Stimulated activated CD4-positive, alpha-beta T cell treated with anti-CD3 and anti-CD28 coated beads, TNF-alpha, amount 100 ng/mL, for 1 hour (primary cell): ENCODE measurements around the gene ITGB3.
A peak's percentile ranks its signal among the peaks of the same experiment; 100 is the strongest.
"Not testable (repeated sequence)": the region's sequence is repeated elsewhere in the genome, so short reads cannot be mapped to it uniquely, and the experiment has no call there.

Experiments used
- DNase-seq, 3 donors: peaks; one replicate each; pipeline ENCODE4 v3.0.0-alpha.2; 2020; ENCODE audit warnings: low read depth in 3 of 3, low spot score in 1 of 3

ITGB3 gene

DNA sequence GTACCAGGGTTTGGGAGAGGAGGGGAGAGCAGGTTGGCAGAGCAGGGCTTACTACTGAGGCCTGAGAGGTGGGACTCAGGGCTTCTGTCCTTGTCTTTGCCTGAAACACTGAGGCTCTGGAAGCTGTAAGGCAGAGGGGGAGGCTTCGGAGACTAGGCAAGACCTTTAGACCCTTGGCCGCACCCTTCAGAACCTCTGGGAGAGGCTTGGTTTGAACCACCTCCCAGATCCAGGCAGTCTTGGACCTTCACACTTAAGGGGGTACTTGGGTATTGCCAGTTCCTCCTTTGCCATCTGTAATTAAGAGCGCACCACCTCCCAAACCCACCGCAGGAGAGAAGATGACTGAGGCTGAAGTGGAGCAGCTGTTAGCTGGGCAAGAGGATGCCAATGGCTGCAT is 31.6 kb upstream of the ITGB3 start:
- DNase-seq = no peak

GRCh38 chr17:47223007-47223406 is 30.6 kb upstream of the ITGB3 start:
- no peak for DNase-seq

DNA sequence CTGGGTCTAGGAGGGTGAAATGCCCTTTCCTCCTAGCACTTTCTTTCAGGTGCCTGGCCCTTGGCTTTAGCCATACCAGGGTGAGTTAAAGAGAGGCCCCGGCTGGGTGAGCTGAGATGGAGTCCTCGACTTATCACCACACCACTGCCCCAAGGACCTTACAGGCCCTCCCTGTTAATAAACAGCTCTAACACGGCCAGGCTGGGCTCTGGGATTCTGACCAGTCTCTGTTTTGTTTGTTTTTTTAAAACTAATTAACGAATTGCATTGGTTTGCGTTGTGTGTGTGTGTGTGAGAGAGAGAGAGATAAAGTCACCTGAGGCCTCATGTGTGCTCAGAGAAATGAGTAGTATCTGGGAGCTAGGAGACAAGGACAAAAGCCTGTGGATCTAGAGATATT is 30.2 kb upstream of the ITGB3 start:
- no peak for DNase-seq

- not testable (repeated sequence) for DNase-seq
These were observed 29.6 kb upstream of the ITGB3 start for GRCh38 chr17:47224077-47224476.

DNA sequence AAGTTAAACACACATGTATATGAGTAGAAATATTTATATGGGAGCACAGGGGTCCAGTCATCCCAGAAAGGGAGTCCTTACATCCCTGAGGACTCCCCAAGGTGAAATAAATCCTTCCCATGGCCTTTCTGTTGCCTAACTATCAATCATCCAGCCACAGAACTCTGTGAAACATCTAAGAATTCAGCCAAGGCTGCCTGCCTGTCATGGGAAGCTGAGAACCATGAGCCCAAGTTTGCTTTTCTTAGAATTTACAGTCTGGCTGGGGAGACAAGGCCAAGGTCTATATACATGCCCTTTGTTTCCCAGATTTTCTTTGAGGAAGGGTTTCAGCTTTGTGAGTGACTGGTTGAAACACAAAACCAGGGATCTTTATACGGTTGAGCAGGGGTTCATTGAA is 28.7 kb upstream of the ITGB3 start:
- no peak for DNase-seq

DNA sequence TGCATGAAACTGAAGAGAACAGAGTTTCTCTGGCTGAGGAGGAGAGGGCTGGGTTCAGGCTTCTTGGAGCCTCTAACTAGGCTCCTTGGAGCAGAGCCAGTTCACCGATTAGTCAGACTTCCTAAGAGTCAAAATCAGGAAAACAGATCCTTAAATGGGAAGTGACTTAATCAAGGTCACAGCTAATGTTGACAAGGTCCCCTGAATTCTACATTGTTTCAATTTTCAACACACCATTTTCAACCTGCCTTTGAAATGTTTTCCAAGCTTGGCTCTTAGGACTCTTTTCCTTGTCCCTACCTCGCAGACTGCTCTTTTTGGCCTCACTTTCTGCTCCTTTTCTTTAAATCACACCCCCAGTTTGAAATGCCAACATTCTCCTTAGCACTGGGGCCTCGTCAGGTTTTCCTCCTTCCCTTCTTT is 28.2 kb upstream of the ITGB3 start:
- DNase-seq = no peak

DNA sequence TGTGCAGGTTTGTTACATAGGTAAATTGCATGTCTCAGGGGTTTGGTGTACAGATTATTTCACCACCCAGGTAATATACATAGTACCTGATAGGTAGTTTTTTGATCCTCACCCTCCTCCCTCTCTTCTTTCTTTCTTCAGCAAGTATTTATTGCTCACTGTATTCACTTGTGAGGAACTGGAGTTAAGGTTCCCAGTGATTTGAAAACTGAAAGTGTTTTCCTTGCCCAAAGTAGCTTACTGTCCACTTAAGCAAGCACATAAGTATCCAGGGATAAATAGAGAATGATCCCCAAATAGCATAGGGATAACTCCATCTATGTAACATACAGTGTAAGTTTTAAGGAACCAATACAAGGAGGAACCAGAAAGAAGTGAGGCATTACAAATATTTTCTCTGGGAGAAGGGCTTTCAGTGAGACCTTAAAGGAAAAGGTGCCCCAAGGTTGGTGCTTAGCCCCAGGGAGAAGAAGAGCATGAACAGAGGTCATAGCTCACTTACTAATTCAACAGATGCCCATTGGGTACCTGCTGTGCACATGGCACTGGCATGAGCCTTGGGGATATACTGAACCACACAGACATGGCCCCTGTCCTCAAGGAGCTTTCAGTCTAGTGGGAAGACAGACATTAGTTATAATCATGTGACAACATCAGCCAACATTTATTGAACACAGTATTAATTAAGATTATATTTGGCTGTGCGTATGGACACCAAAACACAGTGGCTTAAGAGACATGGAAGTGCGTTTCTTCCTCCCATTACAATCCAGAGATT is 27.5 kb upstream of the ITGB3 start:
- DNase-seq = no peak

GRCh38 chr17:47227862-47228261 is 25.8 kb upstream of the ITGB3 start:
- DNase-seq = no peak

DNA sequence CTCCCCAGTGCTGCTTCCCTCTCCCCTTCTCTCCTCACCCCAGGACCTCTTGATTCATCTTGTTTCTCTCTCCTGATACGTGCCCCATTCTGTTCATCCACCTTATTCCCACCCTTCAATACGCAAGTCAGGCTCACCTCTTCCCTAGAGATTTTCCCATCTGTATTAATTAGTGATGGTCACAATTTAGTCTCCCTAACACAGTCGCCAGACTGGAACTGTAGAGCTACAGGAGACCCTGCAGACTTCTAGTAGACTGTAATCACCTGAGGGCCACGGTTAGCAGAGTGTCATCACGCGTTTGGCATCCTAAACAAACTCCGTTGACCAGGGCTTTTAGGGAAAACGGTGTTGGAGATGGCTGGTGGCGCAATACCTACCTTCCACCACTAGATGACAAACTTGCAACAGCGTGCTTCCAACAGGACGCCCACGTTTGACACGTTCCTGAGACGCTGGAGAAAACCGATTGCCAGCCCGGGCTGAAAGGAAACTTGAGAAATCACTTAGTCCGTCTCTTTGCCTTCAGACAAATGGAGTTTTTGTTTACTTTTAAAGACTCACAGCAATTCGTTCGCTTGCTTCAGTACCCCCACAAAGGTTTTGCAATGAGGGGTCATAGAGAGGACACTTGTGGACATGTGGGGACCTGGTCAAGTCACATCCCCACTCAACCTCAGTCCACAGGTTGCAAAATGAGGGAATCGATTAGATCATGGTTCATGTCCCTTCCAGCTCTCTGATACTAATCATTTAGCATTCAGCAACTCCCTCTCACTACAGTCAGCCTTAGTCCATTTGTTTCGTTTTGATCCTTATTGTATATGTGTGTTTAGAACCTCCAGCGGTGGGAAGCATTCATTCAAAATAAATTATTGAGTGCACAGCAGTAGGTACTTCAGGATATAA is 23.8 kb upstream of the ITGB3 start:
- DNase-seq = peak in 2 of 3 donors; percentile 44 to 45

- no peak for DNase-seq
These were observed 22.8 kb upstream of the ITGB3 start for GRCh38 chr17:47230864-47231263.

DNA sequence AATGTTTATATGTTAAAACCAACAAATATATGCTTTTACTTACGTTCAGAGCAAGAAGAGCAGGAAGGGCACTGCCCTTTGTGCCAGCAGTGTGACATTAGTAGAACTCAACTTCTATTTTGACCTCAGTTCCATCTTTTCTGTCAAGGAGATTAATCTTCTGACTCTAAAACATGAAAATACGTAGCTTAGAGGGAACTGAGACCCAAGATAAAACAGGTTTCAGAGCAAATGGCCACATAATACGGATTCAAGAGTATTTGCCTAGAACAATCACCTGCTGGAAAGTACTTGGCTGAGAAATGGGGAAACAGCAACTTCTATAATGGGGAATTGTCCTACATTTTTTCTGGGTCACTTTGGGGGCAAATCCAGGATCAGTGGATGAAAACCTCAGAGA is 22.3 kb upstream of the ITGB3 start:
- DNase-seq = no peak

DNA sequence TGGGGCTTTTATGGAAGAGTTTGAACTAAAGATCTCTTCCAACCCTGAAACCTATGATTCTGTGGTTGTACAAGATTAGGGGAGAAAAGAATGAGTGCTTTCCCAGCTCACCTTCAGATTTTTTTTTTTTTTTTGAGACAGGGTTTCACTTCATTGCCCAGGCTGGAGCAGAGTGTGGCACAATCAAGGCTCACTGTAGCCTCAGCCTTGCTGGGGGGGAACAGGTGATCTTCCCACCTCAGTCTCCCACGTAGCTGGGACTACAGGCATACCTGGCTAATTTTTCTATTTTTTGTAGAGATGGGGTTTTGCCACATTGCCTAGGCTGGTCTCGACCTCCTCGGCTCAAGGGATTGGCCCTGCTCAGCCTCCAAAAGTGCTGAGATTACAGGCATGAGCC is 21.8 kb upstream of the ITGB3 start:
- DNase-seq = no peak

DNA sequence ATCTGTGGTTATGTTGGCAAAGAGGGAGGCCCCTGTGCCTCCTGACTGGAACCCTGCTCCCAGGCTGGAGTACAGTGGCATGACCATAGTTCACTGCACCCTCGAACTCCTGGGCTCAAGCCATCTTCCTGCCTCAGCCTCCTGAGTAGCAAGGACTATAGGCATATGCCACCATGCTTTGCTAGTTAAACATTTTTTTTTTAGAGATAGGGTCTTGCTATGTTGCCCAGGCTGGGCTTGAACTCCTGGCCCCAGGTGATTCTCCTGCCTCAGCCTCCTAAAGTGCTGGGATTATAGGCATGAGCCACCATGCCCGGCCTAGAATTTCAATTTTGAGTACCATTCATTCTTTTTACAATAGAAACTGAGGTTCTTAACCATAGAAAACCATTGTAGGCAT is 21.2 kb upstream of the ITGB3 start:
- DNase-seq = no peak

DNA sequence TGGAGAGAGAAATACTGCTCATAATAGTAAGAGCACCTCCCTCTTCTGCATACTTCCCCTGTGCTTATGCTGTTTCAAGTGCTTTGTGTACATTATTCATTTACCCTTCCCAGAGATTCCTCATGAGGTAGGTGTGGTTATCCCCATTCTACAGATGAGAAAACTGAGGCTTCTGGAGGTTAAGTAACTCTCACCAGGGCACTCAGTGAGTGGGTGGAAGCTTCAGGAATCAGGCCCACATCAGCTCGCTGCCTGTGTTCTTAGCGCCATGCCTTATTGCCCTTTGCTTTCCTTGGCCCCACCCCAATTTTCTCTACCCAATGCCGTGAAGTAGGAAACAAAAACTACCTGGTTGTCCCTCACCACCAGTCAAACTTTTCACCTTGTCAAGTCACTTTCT is 18.1 kb upstream of the ITGB3 start:
- DNase-seq = no peak

GRCh38 chr17:47235923-47236322 is 17.7 kb upstream of the ITGB3 start:
- DNase-seq = no peak

DNA sequence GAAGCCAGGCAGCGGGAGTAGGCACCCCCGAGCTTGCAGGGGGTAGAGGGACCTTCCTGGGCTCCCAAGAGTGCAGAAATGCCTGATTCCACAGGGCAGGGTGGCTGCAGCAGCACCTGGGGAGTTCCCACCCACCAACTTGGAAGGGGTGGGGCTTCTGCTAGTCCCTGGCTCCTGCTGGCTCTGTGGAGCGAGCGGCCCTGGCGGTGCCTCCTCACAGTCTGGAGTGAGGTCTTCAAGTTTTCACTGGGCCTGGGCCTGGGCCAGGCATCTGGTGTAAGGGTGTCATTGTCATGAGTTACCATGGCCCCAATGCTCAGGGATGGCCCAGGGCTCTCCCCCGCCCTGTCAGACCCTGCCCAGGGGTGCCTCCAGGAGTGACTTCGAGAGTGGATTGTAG is 15.8 kb upstream of the ITGB3 start:
- DNase-seq = no peak

DNA sequence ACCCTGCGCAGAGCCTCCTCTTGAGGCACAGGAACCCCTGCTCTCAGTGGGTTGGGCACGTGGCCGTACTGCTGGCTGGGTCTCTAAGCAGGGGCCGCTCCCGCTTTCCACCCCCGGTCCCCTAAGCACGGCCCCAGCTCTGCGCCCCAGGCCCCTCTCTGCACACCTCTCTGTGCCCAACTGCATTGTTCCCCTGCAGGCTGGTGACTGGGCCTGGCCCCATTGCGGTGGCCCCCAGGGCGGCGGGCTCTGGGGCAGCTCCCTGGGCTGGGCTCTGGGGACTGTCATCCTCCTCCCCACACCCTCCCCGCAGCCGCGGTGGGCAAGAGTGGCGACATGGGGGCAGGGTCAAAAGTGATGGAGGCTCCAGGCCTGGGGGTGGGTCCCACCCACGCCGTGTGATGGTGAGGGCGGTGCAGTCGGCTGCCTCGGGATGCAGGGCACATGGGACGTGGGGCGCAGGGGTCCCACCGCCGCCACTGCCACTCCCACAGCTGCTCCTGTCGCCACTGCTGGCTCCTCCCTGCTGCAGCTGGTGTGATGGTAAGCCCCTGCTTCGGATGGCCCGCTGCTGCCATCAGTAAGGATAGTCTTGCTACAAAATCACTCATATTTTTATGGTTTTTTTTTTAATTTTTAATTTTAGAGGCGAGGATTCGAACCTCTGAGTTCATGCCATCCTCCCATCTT is 15.2 kb upstream of the ITGB3 start:
- DNase-seq = no peak

GRCh38 chr17:47239619-47239966 is 14.0 kb upstream of the ITGB3 start:
- DNase-seq = no peak

GRCh38 chr17:47239967-47240651 is 13.5 kb upstream of the ITGB3 start:
- DNase-seq = no peak

GRCh38 chr17:47240806-47241205 is 12.8 kb upstream of the ITGB3 start:
- DNase-seq = no peak

DNA sequence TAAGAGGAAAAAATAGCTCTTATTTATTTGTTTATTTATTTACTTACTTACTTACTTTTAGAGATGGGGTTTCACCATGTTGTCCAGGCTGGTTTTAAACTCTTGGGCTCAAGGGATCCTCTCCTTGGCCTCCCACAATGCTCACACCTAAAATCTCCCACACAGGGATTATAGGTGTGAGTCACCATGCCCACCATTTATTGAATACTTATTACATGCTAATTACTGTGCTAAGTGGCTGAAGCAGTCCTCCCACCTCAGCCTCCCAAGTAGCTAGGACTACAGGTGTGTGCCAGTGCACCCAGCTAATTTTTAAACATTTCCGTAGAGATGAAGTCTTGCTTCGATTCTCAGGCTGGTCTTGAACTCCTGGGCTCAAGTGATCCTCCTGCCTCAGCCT is 11.0 kb upstream of the ITGB3 start:
- DNase-seq = no peak
